Suprapubic skin (tissue), 4 donors: ENCODE measurements around the gene TMEM82.

Experiments used
- EP300 ChIP-seq: sonication (generic); formaldehyde crosslinking; IDR thresholded peaks from one replicate; pipeline ENCODE4 v1.6.1; 2017; ENCODE audit warnings: antibody characterized with exemption
- POLR2A ChIP-seq, 2 donors: fragments of 450-650 bp; IDR thresholded peaks; one replicate each; pipeline ENCODE4 v1.6.1; 2017; ENCODE audit warnings: antibody characterized with exemption in 2 of 2, mild to moderate bottlenecking in 2 of 2, moderate library complexity in 2 of 2
- POLR2AphosphoS5 ChIP-seq, 3 donors: sonication (generic); formaldehyde crosslinking; IDR thresholded peaks; one replicate each; pipeline ENCODE4 v1.6.1; 2017; ENCODE audit warnings: antibody characterized with exemption in 3 of 3
- TF ChIP-seq, protein P1 (sequence below), 2 donors: fragments of 200-600 bp in 1 of 2; fragments of 450-650 bp in 1 of 2; sonication (generic) in 1 of 2; IDR thresholded peaks; one replicate each; pipeline ENCODE4 v1.5.1; 2016 to 2019; ENCODE audit warnings: antibody characterized with exemption in 2 of 2, mild to moderate bottlenecking in 1 of 2, moderate library complexity in 1 of 2

DNA sequence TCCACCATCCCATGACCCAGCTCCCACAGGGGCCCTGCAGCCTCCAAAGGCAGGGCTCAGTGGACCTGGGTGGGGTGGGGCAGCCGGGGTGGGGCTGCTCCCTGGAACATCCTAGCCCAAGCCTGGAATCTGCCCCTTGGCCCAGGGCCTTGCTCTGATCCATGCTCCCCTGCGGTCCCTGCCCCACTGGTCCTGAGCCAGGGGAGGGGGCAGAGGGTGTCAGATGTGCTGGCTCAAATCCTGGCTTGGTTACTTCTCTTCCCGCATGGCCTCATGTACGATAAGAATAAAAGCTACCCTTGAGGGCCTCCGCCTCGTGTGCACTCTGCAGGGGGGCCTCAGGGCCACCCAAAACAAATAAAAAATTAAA lies 5.4 kb upstream of the TMEM82 start:
- TF ChIP-seq POLR2A (IDR thresholded peaks at IDR 0.05) = no peak
- TF ChIP-seq, protein P1, sequence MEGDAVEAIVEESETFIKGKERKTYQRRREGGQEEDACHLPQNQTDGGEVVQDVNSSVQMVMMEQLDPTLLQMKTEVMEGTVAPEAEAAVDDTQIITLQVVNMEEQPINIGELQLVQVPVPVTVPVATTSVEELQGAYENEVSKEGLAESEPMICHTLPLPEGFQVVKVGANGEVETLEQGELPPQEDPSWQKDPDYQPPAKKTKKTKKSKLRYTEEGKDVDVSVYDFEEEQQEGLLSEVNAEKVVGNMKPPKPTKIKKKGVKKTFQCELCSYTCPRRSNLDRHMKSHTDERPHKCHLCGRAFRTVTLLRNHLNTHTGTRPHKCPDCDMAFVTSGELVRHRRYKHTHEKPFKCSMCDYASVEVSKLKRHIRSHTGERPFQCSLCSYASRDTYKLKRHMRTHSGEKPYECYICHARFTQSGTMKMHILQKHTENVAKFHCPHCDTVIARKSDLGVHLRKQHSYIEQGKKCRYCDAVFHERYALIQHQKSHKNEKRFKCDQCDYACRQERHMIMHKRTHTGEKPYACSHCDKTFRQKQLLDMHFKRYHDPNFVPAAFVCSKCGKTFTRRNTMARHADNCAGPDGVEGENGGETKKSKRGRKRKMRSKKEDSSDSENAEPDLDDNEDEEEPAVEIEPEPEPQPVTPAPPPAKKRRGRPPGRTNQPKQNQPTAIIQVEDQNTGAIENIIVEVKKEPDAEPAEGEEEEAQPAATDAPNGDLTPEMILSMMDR (IDR thresholded peaks at IDR 0.05) = no peak
- no peak for TF ChIP-seq POLR2AphosphoS5 (IDR thresholded peaks at IDR 0.05)
- TF ChIP-seq EP300 = no peak
